SK-N-SH (cell line): Measurements from ENCODE around the gene OTOP2. TPM values are rescaled to one million over a fixed set of nuclear protein-coding genes. Genes with fewer than 3 reads are reported as not detected.
A peak's percentile ranks its signal among the peaks of the same experiment; 100 is the strongest.
"Not testable (repeated sequence)": the region's sequence is repeated elsewhere in the genome, so short reads cannot be mapped to it uniquely, and the experiment has no call there.

Experiments
- CTCF ChIA-PET: fragments of 300-600, 350-600 bp; formaldehyde crosslinking; extraction: SDS; loops from one replicate; lab custom pipeline; 2021; lab: Yijun Ruan, JAX
- POLR2A ChIA-PET: fragments of 350-600 bp; sonication (Branson Sonifier 250); formaldehyde crosslinking; extraction: SDS; loops from one replicate; lab custom pipeline; 2020; ENCODE audit warnings: antibody characterized with exemption, inconsistent platforms; lab: Yijun Ruan, JAX
- DNase-seq: peaks from one replicate; pipeline ENCODE4 v3.0.0; 2012
- H2AFZ ChIP-seq: fragments of 200-600 bp; sonication (generic); 2 replicates; pipeline ENCODE4 v1.8.1; 2016; ENCODE audit warnings: antibody characterized with exemption, mild to moderate bottlenecking, low read depth
- H3F3A ChIP-seq: fragments of 200-600 bp; sonication (generic); replicated peaks from 2 replicates; pipeline ENCODE3; 2016; ENCODE audit warnings: antibody characterized with exemption, mild to moderate bottlenecking; ENCODE audit not compliant: insufficient read depth
- H3K27ac ChIP-seq, 2 experiments: fragments of 200-500 bp in 1 of 2; fragments of 200-600 bp in 1 of 2; sonication (Bioruptor generic) in 1 of 2; sonication (generic), shearing (Covaris generic) in 1 of 2; 2 replicates each; pipeline versions ENCODE4 v1.5.1 to v1.6.1; 2014 to 2016; ENCODE audit warnings: low read depth in 2 of 2, inconsistent platforms in 1 of 2, low read length in 1 of 2, mild to moderate bottlenecking in 1 of 2, mixed read lengths in 1 of 2
- H3K27me3 ChIP-seq: fragments of 200-600 bp; sonication (generic), shearing (Covaris generic); 2 replicates; pipeline ENCODE4 v1.6.1; 2016; ENCODE audit warnings: mixed run types; ENCODE audit not compliant: insufficient read depth
- H3K36me3 ChIP-seq, 2 experiments: fragments of 200-500 bp in 1 of 2; fragments of 200-600 bp in 1 of 2; sonication (Bioruptor generic) in 1 of 2; sonication (generic) in 1 of 2; replicated peaks in 1 of 2; 2 replicates each; pipeline versions ENCODE3 to v1.5.1; 2014 to 2016; ENCODE audit warnings: low read length in 1 of 2, mild to moderate bottlenecking in 1 of 2; ENCODE audit not compliant: insufficient read depth in 2 of 2, control insufficient read depth in 1 of 2
- H3K4me1 ChIP-seq, 2 experiments: fragments of 200-500 bp in 1 of 2; fragments of 200-600 bp in 1 of 2; sonication (Bioruptor generic) in 1 of 2; sonication (generic), shearing (Covaris generic) in 1 of 2; 2 replicates each; pipeline versions ENCODE4 v1.5.1 to v1.6.1; 2014 to 2016; ENCODE audit warnings: low read depth in 1 of 2, low read length in 1 of 2, mixed run types in 1 of 2; ENCODE audit not compliant: insufficient read depth in 2 of 2, control insufficient read depth in 1 of 2
- H3K4me2 ChIP-seq: fragments of 200-600 bp; sonication (generic), shearing (Covaris generic); 2 replicates; pipeline ENCODE4 v1.6.1; 2017; ENCODE audit warnings: mixed run types
- H3K4me3 ChIP-seq, 2 experiments: fragments of 200-500 bp in 1 of 2; fragments of 200-600 bp in 1 of 2; sonication (Bioruptor generic) in 1 of 2; sonication (generic), shearing (Covaris generic) in 1 of 2; 2 replicates each; pipeline versions ENCODE4 v1.5.1 to v1.8.1; 2014 to 2016; ENCODE audit warnings: low read depth in 2 of 2, inconsistent platforms in 1 of 2, low read length in 1 of 2, mild to moderate bottlenecking in 1 of 2, mixed read lengths in 1 of 2, moderate library complexity in 1 of 2
- H3K79me2 ChIP-seq: fragments of 200-600 bp; sonication (generic); 2 replicates; pipeline ENCODE4 v1.8.1; 2017; ENCODE audit warnings: mild to moderate bottlenecking; ENCODE audit not compliant: insufficient read depth
- H3K9ac ChIP-seq: fragments of 200-600 bp; sonication (generic); 2 replicates; pipeline ENCODE4 v1.6.1; 2017; ENCODE audit warnings: mixed run types
- H3K9me2 ChIP-seq: fragments of 200-600 bp; sonication (generic); 2 replicates; pipeline ENCODE4 v1.6.1; 2017; ENCODE audit warnings: mixed run types
- H3K9me3 ChIP-seq: fragments of 200-600 bp; sonication (generic); 2 replicates; pipeline ENCODE4 v1.6.1; 2017; ENCODE audit warnings: mixed run types, mild to moderate bottlenecking, moderate library complexity
- H4K20me1 ChIP-seq: fragments of 200-600 bp; sonication (generic); 2 replicates; pipeline ENCODE4 v1.6.1; 2017; ENCODE audit warnings: mild to moderate bottlenecking, mixed run types; ENCODE audit not compliant: insufficient read depth
- FOSL2 ChIP-seq: IDR thresholded peaks from 2 replicates; pipeline ENCODE4 v1.4.0; 2012; ENCODE audit warnings: low read depth, mild to moderate bottlenecking, moderate library complexity, borderline replicate concordance
- FOXJ3 ChIP-seq: sonication (generic); formaldehyde crosslinking; IDR thresholded peaks from 2 replicates; pipeline ENCODE4 v1.5.1; 2020; ENCODE audit warnings: mild to moderate bottlenecking, missing genetic modification reagents
- GABPA ChIP-seq: IDR thresholded peaks from 2 replicates; pipeline ENCODE4 v1.4.0; 2012; ENCODE audit warnings: low read depth, mild to moderate bottlenecking
- JUND ChIP-seq: IDR thresholded peaks from 2 replicates; pipeline ENCODE4 v1.4.0; 2012
- MAX ChIP-seq: IDR thresholded peaks from 2 replicates; pipeline ENCODE4 v1.4.0; 2012; ENCODE audit warnings: low read depth
- MEF2A ChIP-seq: IDR thresholded peaks from 2 replicates; pipeline ENCODE4 v1.4.0; 2012; ENCODE audit warnings: low read depth, borderline replicate concordance
- NFIC ChIP-seq: IDR thresholded peaks from 2 replicates; pipeline ENCODE4 v1.4.0; 2012; ENCODE audit warnings: borderline replicate concordance
- NRF1 ChIP-seq: IDR thresholded peaks from 2 replicates; pipeline ENCODE4 v1.6.1; 2012; ENCODE audit warnings: low read depth, mild to moderate bottlenecking, low read length
- RCOR1 ChIP-seq: fragments of 150-350 bp; IDR thresholded peaks from 2 replicates; pipeline ENCODE4 v1.6.1; 2017; ENCODE audit warnings: antibody characterized with exemption, low read length
- TAF1 ChIP-seq: IDR thresholded peaks from 2 replicates; pipeline ENCODE4 v1.6.1; 2012; ENCODE audit warnings: low read depth, mild to moderate bottlenecking, low read length, moderate library complexity, borderline replicate concordance
- TCF12 ChIP-seq: IDR thresholded peaks from 2 replicates; pipeline ENCODE4 v1.4.0; 2012
- TEAD4 ChIP-seq: IDR thresholded peaks from 2 replicates; pipeline ENCODE4 v1.4.0; 2012; ENCODE audit warnings: mild to moderate bottlenecking, borderline replicate concordance; ENCODE audit not compliant: insufficient read depth
- USF1 ChIP-seq: IDR thresholded peaks from 2 replicates; pipeline ENCODE4 v1.4.0; 2012; ENCODE audit warnings: low read depth, borderline replicate concordance
- YY1 ChIP-seq: IDR thresholded peaks from 2 replicates; pipeline ENCODE4 v1.4.0; 2012; ENCODE audit warnings: low read depth, mild to moderate bottlenecking
- WGBS: methylation state at CpG from one replicate; pipeline ENCODE4 v1.1.6; 2017; ENCODE audit warnings: low lambda C conversion rate; 5-methylcytosine and 5-hydroxymethylcytosine counted together
- polyA plus RNA-seq, 3 experiments: library from polyadenylated mRNA; depleted of rRNA; stranded (reverse); fragments of >200 nt; gene quantifications; 2 replicates each; pipeline ENCODE4 v1.2.3, GENCODE V29; 2012

The OTOP2 gene
- polyA plus RNA-seq, 1 of the 3 experiments (the other 2 are of a cell fraction), result not detected

GRCh38 chr17:74911423-74911822 is 12.7 kb upstream of the OTOP2 start:
- H3K9me3 ChIP-seq, H3K4me1 ChIP-seq, DNase-seq, H3K27ac ChIP-seq, H3K4me2 ChIP-seq, H4K20me1 ChIP-seq, H3K79me2 ChIP-seq, H3K36me3 ChIP-seq, H3K4me3 ChIP-seq, H3K9ac ChIP-seq, H3K9me2 ChIP-seq, POLR2A ChIA-PET, H3F3A ChIP-seq: not testable (repeated sequence)
- 36% methylated on average over 5 of the region's 8 CpGs for WGBS
- CTCF ChIA-PET, result interaction anchor here (1.7 to 3.7 kb wide), 2 partner anchors 12 to 47 kb away, joined by 5 to 20 read pairs; partner anchors contain the start of genes OTOP2 and USH1G
- Histone ChIP-seq H3K27me3 (peaks cover 17% of the 10 kb centered on the region), H2AFZ (0 out of 2 replicates have a peak overlapping the region, but pooled peaks have one; percentile 35)

- Histone ChIP-seq H3K79me2 (no peaks in the 10 kb centered on the region), H2AFZ (no peak overlapping the region), H3K27ac (no peak overlapping the region), H3F3A (no peaks in the 10 kb centered on the region), H3K36me3 (no peaks in the 10 kb centered on the region), H3K9ac (no peak overlapping the region), H3K4me2 (no peak overlapping the region), H3K9me2 (no peaks in the 10 kb centered on the region), H3K27me3 (no peaks in the 10 kb centered on the region; the same call in 1 of the 2 replicates), H3K9me3 (no peaks in the 10 kb centered on the region), H3K4me3 (no peak overlapping the region), H3K4me1 (no peaks in the 10 kb centered on the region), H4K20me1 (no peaks in the 10 kb centered on the region)
- ChIA-PET CTCF (interaction anchor here (0.6 to 1.6 kb wide), 3 partner anchors 42 to 1799 kb away, joined by 3 to 6 read pairs (median 3); no protein-coding TSS in a partner anchor), POLR2A (no interaction called here)
- TF ChIP-seq TAF1, result no peak
- no peak for TF ChIP-seq NRF1
- no peak for TF ChIP-seq GABPA
- TF ChIP-seq JUND, result no peak
- TF ChIP-seq FOXJ3 (CRISPR knock-in tag), result no peak
- no peak for TF ChIP-seq NFIC
- no peak for TF ChIP-seq TEAD4
- no peak for TF ChIP-seq MEF2A
- no peak for TF ChIP-seq USF1
- TF ChIP-seq RCOR1, result no peak
- TF ChIP-seq YY1, result no peak
- peak; percentile 63 for DNase-seq
- WGBS, result 73% methylated on average over 9 of the region's 13 CpGs
Observed at GRCh38 chr17:74916136-74916850, 7.8 kb upstream of the OTOP2 start.

GRCh38 chr17:74916851-74917199 is 7.2 kb upstream of the OTOP2 start:
- no peak overlapping the region for H3K4me3 ChIP-seq
- H3K27ac ChIP-seq, result no peak overlapping the region
- H3K79me2 ChIP-seq, result no peaks in the 10 kb centered on the region
- H3K36me3 ChIP-seq, result no peaks in the 10 kb centered on the region
- CTCF ChIA-PET, result interaction anchor here (1.6 kb wide), 1 partner anchor 41 kb away, joined by 6 read pairs; no protein-coding TSS in a partner anchor
- POLR2A ChIA-PET, result no interaction called here
- no peak overlapping the region for H3K9ac ChIP-seq
- H3K9me2 ChIP-seq, result no peaks in the 10 kb centered on the region
- no peaks in the 10 kb centered on the region for H3K9me3 ChIP-seq
- no peak for TF ChIP-seq MAX
- no peak for TF ChIP-seq TCF12
- no peak for TF ChIP-seq GABPA
- TF ChIP-seq FOSL2, result no peak
- TF ChIP-seq YY1, result no peak
- no peak overlapping the region for H3K4me2 ChIP-seq
- no peaks in the 10 kb centered on the region for H3K4me1 ChIP-seq
- WGBS, result 78% methylated on average over 11 of the region's 11 CpGs
- H4K20me1 ChIP-seq, result no peaks in the 10 kb centered on the region
- no peaks in the 10 kb centered on the region for H3F3A ChIP-seq
- no peak overlapping the region for H2AFZ ChIP-seq
- no peak for DNase-seq
- H3K27me3 ChIP-seq, result peaks cover 3% of the 10 kb centered on the region; the same call in 1 of the 2 replicates
